GM21528 (cell line): ENCODE results near the gene CHMP4A.

Experiments
- ATAC-seq: cut with Tn5 transposase; IDR thresholded peaks from one replicate; pipeline ENCODE4 v1.9.1; 2021; ENCODE audit warnings: mild to moderate bottlenecking, moderate library complexity; ENCODE audit not compliant: unreplicated experiment, low FRiP score

The CHMP4A gene

GRCh38 chr14:24198814-24199524 is 14.3 kb downstream of the CHMP4A start:
- ATAC-seq = no peak

- no peak for ATAC-seq
These were observed 16.2 kb downstream of the CHMP4A start for GRCh38 chr14:24197056-24197450.

GRCh38 chr14:24196071-24197055 is 16.9 kb downstream of the CHMP4A start:
- peak; percentile 35 for ATAC-seq

GRCh38 chr14:24195186-24196070 is 17.9 kb downstream of the CHMP4A start, which contains the start of gene TM9SF1:
TM9SF1 (minus strand) TSS chr14:24195441; CDS start chr14:24195019, 422 bp downstream.
- ATAC-seq = peak; percentile 80

DNA sequence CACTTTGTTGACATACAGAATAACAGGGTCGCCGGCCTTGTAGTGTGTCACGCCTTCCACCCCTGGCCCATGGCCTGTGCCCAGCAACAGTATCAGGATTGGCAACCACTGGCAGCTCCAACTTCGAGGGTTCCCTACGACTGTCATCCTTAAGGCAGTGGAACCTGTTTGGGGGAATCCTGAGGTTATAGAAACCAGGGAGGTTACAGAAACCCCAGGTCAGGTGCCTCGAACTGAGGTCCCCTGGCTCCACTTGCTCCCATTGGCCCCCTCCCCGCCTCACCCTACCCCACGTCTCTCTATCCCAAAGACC is 18.5 kb downstream of the CHMP4A start:
- ATAC-seq = no peak

- no peak for ATAC-seq
These were observed 19.0 kb downstream of the CHMP4A start for GRCh38 chr14:24194186-24194872.

- ATAC-seq = no peak
These were observed 20.4 kb downstream of the CHMP4A start for GRCh38 chr14:24192933-24193332.

DNA sequence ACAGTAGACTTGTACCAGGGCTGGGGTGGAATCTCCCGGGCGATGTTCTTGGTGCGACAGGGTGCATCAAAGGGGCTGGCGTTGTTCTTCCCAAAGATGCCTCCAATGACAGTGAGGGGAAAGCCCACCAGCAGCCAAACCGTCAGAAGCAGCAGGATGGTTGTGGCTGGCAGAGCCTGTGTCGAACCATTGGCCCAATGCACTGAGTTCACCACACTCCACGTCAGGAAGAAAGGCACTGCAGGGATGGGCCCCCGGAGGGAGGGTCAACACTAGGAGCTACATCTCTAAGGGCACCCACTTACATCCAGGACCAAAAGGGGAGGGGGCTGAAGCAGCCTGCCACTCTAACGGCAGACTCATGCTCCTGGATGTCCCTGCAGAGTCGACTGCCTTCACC is 22.9 kb downstream of the CHMP4A start:
- no peak for ATAC-seq

GRCh38 chr14:24189460-24189859 is 23.8 kb downstream of the CHMP4A start:
- ATAC-seq = no peak

GRCh38 chr14:24189059-24189375 is 24.3 kb downstream of the CHMP4A start:
- ATAC-seq = no peak

GRCh38 chr14:24188251-24189058 is 24.8 kb downstream of the CHMP4A start, which contains the start of gene IPO4:
IPO4 (minus strand) TSS chr14:24188816; CDS start chr14:24188787, 29 bp downstream.
- peak; percentile 80 for ATAC-seq

DNA sequence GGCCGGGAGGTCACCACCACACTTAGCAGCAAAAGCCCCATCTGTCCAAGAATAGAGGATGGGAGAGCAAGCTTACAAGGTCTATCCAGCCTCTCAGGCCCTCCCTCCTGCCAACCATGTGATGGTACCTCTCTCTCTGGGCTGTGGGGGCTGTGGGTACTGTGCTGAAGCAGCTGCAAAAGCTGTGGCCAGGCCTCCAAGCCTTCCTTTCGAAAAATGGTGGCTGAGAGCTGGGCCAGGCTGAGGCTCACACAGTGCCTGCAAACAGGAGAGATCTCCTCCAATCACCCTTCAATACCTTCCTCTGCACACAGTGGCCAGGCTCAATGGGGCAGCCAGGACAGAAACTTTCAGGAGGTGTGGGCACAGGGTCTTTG is 25.8 kb downstream of the CHMP4A start:
- ATAC-seq = no peak

DNA sequence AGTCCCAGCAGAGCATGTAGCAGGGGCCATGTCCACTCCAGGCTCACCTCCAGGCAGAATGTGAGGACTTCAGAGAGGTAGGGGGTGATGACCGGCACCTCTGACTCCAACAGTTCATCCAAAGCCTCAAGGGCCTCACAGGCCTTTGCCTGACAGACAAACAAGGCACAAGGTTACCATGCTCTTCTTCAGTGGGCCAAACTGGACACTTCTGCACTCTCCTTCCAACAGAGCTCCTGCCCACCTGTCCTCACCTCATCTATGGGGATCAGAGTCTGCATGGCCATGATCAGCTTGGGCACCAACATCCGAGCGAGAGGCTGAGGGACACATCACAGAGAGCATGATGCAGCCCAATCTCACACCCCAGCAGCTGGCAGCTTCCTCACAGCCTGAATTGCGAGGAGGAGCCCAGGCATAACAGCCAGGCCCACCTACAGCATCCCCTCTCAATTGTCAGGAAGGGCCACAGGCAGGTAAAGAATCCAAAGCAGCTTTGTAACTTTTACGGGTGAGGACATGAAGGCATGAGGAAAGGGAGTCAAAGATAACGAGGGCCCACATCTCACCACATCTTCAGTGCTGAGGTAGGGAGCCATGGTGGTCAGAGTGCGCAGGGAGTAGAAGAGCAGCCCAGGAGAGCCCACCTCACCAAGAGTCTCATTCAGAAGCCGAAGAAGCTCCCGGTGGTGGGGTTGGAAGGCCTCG is 26.3 kb downstream of the CHMP4A start:
- ATAC-seq = no peak

DNA sequence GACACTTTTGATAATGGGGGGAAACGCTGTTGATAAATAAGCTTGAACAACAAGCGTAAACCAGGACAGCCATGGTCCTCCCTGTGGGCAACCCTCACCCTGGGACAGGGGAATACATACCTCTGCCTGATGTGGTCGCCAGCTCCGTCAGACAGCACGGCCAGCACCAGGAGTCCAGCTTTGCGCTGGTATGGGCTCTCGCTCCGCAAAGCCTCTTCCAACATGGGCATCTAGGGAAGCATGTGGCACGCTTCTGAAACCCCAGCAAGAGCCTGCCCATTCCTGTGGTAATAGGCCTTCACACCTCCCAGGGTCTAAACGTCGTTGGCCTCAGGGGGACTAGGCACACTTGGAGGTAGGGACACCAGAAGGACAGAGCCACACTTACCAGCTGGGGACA is 27.5 kb downstream of the CHMP4A start:
- no peak for ATAC-seq

DNA sequence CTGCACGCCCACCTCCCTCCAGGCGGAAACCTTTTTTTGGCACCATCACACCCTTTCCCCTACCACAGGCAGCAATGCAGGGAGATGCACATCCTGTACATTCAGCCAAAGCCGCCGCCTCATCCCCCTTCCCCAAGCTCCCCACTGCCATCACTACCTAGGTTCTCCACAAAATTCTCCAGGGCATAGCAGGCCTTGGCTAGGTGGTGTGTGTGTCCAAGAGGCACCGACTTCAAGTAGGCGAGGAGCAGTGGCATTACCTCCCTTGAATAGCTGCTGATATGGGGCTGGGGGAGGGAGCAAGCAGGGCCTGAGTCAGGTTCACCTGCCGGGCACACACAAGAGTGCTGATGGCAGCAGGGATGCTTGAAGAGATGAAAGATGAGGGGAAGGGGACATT is 28.3 kb downstream of the CHMP4A start:
- no peak for ATAC-seq

- no peak for ATAC-seq
These were observed 29.0 kb downstream of the CHMP4A start for GRCh38 chr14:24184104-24184970.

DNA sequence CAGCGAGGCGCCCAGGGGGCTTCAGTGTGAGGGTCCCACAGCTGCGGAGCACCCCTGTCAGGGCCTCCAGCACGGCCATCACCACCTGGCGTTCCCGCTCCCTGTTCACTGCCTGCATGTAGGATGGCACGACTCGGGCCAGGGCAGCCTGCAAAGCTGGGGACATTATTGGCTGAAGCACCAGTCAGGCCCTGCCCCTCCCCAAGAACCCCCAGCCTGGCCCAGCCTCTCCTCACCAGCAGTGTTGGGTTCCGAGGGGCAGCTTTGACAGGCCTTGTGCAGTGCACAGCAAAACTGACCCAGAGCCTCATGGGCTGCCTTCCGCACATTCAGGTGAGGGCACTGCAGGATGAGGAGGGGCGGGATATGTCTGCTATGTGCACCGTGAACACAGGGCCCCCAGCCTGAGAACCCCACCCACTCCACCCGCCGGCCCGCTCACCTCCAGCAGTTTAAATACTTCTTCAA is 30.2 kb downstream of the CHMP4A start:
- ATAC-seq = no peak
